Measurements from ENCODE around the gene XIAP. TPM values are rescaled to one million over a fixed set of nuclear protein-coding genes. Genes with fewer than 3 reads are reported as not detected.

The XIAP gene
- total RNA-seq, 6 experiments from 2014 or later: 15.4 to 28.0 (median 24.7) TPM

- H3K27ac ChIP-seq: peak overlapping the region; percentile 99
These were observed 103.0 kb downstream of the XIAP start for GRCh38 chrX:123962794-123963373.

More at GRCh38 chrX:123962794-123963373, 103.0 kb downstream of the XIAP start:
- H3K36me3 ChIP-seq: no peaks in the 10 kb centered on the region
- ATAC-seq: peak; percentile 67 to 80 (median 72)
- H3K4me1 ChIP-seq: no peaks in the 10 kb centered on the region
- WGBS (ENCODE audit: insufficient coverage, low coverage, low lambda C conversion rate, missing lambda C conversion rate): 24% methylated on average over 22 of the region's 22 CpGs
- peak; percentile 81 for TF ChIP-seq POLR2A (IDR thresholded peaks at IDR 0.05)
- TF ChIP-seq CTCF (IDR thresholded peaks at IDR 0.05): no peak
- peak; percentile 89 to 92 (median 92) for DNase-seq
- no peaks in the 10 kb centered on the region for H3K9me3 ChIP-seq
- H3K27me3 ChIP-seq: no peaks in the 10 kb centered on the region
- intact Hi-C loops (cut with DNase I): no loop called here
- H3K4me3 ChIP-seq: peak overlapping the region; percentile 55 to 63 (median 59)

Small RNA genes lying within 50 kb of the gene (small RNA-seq; reads per million reads assigned to genes)
- gene RF00019 (0 reads per million in 2 experiments), gene RN7SL190P (0 reads per million in 2 experiments), gene RNU6-122P (0 reads per million in 2 experiments)

Other genes with a start within 250 kb of the XIAP start
- 10 to 100 TPM; 24.0 to 39.8 (median 29.6) TPM for gene THOC2, start 127.0 kb upstream of the XIAP start, total RNA-seq
- 10 to 100 TPM; 17.1 to 27.5 (median 23.9) TPM for gene STAG2, start 101.7 kb downstream of the XIAP start, total RNA-seq